Fibroblast of pulmonary artery (primary cell): ENCODE data around the gene ANKRD62.
A peak's percentile ranks its signal among the peaks of the same experiment; 100 is the strongest.
"Not testable (repeated sequence)": the region's sequence is repeated elsewhere in the genome, so short reads cannot be mapped to it uniquely, and the experiment has no call there.

Source experiments
- DNase-seq: peaks from one replicate; pipeline ENCODE4 v3.0.0-alpha.2; 2010; ENCODE audit warnings: low read depth
- H3K4me3 ChIP-seq: replicated peaks from 2 replicates; pipeline ENCODE4 v1.5.1; 2011; ENCODE audit warnings: low read depth, mild to moderate bottlenecking, control low read depth, low read length, moderate library complexity
- TF ChIP-seq, protein P1 (sequence below): IDR thresholded peaks from 2 replicates; pipeline ENCODE4 v1.5.1; 2011; ENCODE audit warnings: mild to moderate bottlenecking, control low read depth, low read length, inconsistent platforms; ENCODE audit errors: missing control alignments

Gene ANKRD62

DNA sequence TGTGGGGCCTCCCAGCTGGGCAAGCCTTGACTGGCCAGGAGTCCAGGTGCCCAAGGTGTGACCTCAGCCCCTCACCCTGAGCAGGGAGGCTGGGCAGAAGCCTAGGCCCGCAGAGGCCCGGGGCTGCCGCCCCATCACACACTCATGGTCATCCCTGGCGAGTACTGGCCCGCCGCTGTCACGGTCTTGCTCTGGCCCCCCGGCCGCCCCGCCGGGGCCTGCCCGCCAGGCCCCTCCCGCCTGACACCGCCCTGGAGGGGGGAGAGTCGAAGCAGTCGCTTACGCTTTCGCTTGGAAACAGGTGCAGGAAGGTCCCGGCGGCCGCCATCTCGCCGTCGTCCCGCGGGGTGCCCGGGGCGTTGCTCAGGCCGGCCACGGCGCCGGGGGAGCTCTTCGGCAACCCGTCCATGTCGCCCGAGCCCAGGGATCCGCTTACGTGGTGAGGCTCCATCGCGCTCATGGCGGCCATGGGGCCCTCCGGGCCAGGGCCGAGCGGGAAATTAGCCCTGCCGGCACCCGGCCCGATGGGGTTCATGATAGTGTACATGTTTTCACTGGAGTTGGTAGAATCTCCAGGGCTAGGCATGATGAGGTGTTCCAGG lies 26.6 kb upstream of the ANKRD62 start:
- TF ChIP-seq, protein P1, sequence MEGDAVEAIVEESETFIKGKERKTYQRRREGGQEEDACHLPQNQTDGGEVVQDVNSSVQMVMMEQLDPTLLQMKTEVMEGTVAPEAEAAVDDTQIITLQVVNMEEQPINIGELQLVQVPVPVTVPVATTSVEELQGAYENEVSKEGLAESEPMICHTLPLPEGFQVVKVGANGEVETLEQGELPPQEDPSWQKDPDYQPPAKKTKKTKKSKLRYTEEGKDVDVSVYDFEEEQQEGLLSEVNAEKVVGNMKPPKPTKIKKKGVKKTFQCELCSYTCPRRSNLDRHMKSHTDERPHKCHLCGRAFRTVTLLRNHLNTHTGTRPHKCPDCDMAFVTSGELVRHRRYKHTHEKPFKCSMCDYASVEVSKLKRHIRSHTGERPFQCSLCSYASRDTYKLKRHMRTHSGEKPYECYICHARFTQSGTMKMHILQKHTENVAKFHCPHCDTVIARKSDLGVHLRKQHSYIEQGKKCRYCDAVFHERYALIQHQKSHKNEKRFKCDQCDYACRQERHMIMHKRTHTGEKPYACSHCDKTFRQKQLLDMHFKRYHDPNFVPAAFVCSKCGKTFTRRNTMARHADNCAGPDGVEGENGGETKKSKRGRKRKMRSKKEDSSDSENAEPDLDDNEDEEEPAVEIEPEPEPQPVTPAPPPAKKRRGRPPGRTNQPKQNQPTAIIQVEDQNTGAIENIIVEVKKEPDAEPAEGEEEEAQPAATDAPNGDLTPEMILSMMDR, result no peak

DNA sequence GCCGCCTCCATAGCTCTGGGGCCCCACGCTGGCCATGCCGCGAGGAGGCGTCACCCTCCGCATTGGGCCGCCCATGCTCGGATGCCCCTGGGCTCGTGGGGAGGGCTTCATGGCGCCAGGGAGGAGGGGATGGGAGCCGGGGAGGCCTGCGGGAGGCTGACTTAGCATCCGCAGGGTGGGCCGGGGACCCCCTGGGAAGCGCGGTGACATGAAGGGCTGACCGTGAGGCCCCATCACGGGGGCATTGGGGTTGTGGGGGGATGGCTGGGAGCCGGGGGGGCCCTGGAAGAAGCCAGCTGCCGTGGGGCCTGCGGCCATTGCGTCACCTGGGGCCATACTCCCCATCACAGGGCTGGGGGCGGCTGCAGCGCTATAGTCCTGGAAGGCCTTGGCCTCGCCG lies 26.0 kb upstream of the ANKRD62 start:
- no peak for DNase-seq
- TF ChIP-seq, protein P1, result no peak
- H3K4me3 ChIP-seq, result no peak overlapping the region

More for the DNA sequence above, 26.6 kb upstream of the ANKRD62 start:
- no peak overlapping the region for H3K4me3 ChIP-seq
- DNase-seq, result no peak

DNA sequence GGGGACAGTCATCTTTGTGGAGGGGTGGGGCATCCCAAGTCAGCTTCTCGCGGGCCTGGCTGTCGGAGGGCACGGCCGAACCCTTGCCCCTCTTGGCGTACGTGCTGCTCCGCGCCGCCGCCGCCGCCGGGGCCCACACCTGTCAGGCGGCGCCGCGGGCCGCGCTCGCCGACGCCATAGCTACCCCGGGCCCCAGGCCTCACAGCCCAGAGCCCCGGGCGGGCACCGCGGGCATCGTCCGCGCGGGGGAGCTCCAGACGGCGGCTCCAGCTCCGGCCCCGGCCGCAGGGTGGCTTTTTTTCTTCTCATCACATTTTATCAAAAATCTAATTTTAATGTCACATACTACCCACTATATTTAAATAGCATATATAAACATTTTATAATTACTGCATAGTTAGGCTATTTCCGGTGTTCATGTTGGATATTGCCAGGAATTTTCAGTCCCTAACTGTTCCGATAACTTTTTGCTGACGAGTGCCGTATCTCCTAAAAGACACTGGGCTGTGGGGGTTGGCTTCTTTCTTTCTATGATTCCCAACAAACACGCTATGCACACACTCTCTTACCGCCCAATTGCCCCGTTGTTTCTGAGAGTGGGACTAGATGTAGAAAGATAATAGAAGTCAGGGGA lies 25.2 kb upstream of the ANKRD62 start:
- peak overlapping the region; percentile 17 for H3K4me3 ChIP-seq
- DNase-seq, result not testable (repeated sequence)

DNA sequence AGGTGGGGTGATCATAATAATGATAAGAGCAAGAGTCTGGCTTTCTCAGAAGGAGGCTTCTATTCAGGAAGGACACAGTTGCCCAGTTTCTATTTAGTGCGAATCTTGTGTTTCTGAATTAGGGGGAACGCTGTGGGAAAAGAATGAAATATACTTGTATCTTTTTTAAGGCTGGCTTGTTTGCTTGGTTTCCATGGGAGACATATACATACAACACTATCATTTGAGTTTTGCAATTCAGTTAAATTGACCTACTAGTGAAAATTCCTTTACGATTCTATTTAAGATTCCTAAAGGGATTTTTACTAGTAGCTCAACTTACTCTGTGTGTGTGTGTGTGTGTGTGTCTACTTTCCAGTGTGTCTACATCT lies 24.7 kb upstream of the ANKRD62 start:
- TF ChIP-seq, protein P1, result no peak
- peak; percentile 42 for DNase-seq
- no peak overlapping the region for H3K4me3 ChIP-seq

DNA sequence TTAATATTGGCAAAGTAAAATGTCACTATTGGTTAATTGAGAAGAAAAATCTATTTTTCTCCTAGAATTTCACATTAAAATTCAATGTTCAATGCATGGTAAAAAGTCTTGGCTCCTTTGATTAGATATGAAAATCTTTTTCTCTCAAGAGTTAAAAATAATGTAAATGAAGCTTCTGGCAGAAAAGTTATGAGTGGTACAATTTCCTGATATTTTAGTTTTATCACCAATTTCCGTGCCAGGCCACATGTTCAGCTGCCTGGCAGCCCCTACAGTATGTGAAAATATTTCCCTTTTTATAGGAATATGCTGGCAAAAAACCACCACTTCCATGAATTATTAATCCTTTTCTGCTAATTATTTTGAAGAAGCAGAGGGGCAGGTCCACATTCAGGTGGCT lies 22.6 kb upstream of the ANKRD62 start:
- not testable (repeated sequence) for H3K4me3 ChIP-seq, DNase-seq

DNA sequence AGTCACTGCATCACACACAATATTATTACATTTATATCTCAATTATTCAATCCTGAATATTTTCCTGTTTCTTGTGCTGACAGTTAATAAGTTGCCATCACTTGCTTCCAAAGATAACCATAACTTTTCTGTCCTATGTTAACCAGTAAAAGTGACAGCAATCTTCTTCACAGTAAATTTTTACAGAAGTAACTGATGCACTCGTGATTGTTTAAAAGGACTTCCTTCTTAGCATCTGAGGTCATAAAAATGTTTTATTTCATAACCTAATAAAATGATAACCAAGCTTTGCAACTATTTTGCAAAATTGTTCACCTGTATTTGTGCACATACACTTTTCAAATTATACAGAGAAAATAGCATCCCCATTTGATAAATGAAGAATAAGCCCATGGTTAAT lies 20.6 kb upstream of the ANKRD62 start:
- no peak for DNase-seq
- no peak overlapping the region for H3K4me3 ChIP-seq
- TF ChIP-seq, protein P1, result no peak

DNA sequence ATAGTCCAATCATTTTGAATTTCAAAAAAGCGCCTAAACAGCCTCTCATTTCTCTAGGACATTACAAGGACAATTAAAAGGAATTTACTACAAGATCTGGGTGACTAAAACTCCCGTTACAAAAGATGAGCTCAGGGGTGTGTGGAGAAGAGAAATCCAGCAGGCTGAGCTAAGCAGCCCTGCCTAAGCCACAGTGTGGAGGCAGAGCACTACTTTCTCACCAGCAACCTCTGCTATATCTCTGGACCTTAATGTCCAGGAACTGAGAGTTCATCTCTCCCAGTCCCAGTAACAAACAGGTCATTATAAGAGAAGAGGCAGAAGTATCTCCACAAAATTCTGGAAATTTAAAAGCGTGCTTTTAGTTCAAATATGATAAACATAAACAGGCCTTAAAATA lies 18.9 kb upstream of the ANKRD62 start:
- peak; percentile 20 for DNase-seq
- no peak overlapping the region for H3K4me3 ChIP-seq
- TF ChIP-seq, protein P1, result peak; percentile 16

DNA sequence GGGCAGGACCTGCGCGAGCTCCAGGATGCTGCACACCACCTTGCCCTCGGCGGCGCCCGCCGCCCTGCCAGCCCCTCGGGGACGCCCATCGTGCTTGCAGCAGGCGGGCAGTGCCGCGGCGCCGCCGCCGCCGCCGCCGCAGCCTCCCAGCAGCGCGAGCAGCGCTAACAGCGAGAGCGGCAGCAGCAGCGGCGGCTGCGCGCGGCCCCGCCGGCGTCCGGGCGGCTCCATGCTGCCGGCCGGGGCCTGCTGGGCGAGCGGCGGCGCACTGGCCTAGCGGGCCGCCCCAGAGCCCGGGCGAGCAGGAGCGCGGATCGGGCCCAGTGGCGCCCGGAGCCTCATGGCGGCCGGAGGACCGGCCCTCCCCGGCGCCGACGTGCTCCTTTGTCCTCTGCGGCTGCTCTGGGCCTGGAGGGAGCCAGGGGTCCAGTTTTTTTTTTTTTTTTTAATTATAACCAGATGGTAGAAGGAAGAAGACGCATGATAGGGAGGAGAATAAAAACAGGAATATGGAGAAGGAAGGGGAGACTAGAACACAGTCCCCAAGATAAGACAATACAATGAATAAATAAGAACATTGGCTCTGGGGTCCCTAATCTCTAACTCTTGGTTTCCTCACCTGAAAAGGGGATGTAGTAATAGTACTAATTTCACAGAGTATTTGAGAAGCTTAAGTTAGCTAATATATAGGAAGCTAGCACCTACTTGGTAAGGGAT lies 17.1 kb upstream of the ANKRD62 start:
- TF ChIP-seq, protein P1, result no peak
- peak overlapping the region; percentile 9 for H3K4me3 ChIP-seq
- peak; percentile 29 for DNase-seq

DNA sequence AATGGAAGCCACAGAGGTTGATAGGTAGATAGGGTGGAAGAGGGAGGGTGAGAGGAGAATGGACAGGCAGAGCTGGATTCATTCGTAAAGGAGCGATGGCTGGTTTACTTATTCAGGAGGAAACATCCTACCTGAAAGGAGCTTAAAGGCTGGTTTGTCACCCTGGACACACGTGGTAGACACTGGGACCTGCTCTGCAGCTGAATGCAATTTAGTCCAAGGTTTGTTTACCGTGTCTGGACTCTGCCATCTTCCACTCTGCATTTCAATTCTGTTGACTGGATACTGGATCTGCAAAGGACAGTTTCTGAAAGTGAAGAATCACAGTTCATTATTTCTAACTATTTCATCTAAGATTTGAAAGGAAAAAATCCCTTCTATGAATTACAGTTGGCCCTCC lies 15.6 kb upstream of the ANKRD62 start:
- H3K4me3 ChIP-seq, DNase-seq: not testable (repeated sequence)
